ENCODE data around the gene CAMTA1. TPM values are rescaled to one million over a fixed set of nuclear protein-coding genes. Genes with fewer than 3 reads are reported as not detected.
A peak's percentile ranks its signal among the peaks of the same experiment; 100 is the strongest.

Gene CAMTA1
- polyA plus RNA-seq, 1 experiment = 23.1 TPM

GRCh38 chr1:7534061-7534825 lies 749.0 kb downstream of the CAMTA1 start:
- Histone ChIP-seq H3K27me3 (ENCODE audit: control insufficient read depth, insufficient read depth, low read length) (no peaks in the 10 kb centered on the region), H3K36me3 (ENCODE audit: control insufficient read depth, insufficient read depth, low read length) (no peaks in the 10 kb centered on the region), H3K4me3 (ENCODE audit: low read depth, low read length) (no peak overlapping the region)
- CTCF ChIA-PET = interaction anchor here (1.0 kb wide), 1 partner anchor 10 kb away, joined by 5 read pairs; no protein-coding TSS in a partner anchor
- DNase-seq (ENCODE audit: low read depth) = peak; percentile 8
- POLR2A ChIA-PET = no interaction called here
- no peak for TF ChIP-seq CTCF (IDR thresholded peaks at IDR 0.05; ENCODE audit: insufficient read depth, low read depth, low read length)

- DNase-seq (ENCODE audit: low read depth) = no peak
- POLR2A ChIA-PET = no interaction called here
- no peaks in the 10 kb centered on the region for H3K27me3 ChIP-seq (ENCODE audit: control insufficient read depth, insufficient read depth, low read length)
- CTCF ChIA-PET = no interaction called here
- no peaks in the 10 kb centered on the region for H3K36me3 ChIP-seq (ENCODE audit: control insufficient read depth, insufficient read depth, low read length)
- no peak overlapping the region for H3K4me3 ChIP-seq (ENCODE audit: low read depth, low read length)
- no peak for TF ChIP-seq CTCF (IDR thresholded peaks at IDR 0.05; ENCODE audit: insufficient read depth, low read depth, low read length)
Measured at GRCh38 chr1:7535016-7535415, 749.8 kb downstream of the CAMTA1 start.

GRCh38 chr1:7535934-7536878 lies 751.0 kb downstream of the CAMTA1 start:
- no peak overlapping the region for H3K4me3 ChIP-seq (ENCODE audit: low read depth, low read length)
- no peak for DNase-seq (ENCODE audit: low read depth)
- ChIA-PET CTCF (no interaction called here), POLR2A (no interaction called here)
- H3K27me3 ChIP-seq (ENCODE audit: control insufficient read depth, insufficient read depth, low read length) = no peaks in the 10 kb centered on the region
- no peak for TF ChIP-seq CTCF (IDR thresholded peaks at IDR 0.05; ENCODE audit: insufficient read depth, low read depth, low read length)
- no peaks in the 10 kb centered on the region for H3K36me3 ChIP-seq (ENCODE audit: control insufficient read depth, insufficient read depth, low read length)

GRCh38 chr1:7536891-7537591 lies 751.8 kb downstream of the CAMTA1 start:
- H3K36me3 ChIP-seq (ENCODE audit: control insufficient read depth, insufficient read depth, low read length) = no peaks in the 10 kb centered on the region
- CTCF ChIA-PET = interaction anchor here (0.8 kb wide), 1 partner anchor 8 kb away, joined by 3 read pairs; no protein-coding TSS in a partner anchor
- no peak overlapping the region for H3K4me3 ChIP-seq (ENCODE audit: low read depth, low read length)
- no peak for DNase-seq (ENCODE audit: low read depth)
- POLR2A ChIA-PET = no interaction called here
- H3K27me3 ChIP-seq (ENCODE audit: control insufficient read depth, insufficient read depth, low read length) = no peaks in the 10 kb centered on the region
- no peak for TF ChIP-seq CTCF (IDR thresholded peaks at IDR 0.05; ENCODE audit: insufficient read depth, low read depth, low read length)
